HEK293 (cell line): Measurements from ENCODE around the gene TSKU.

ENCODE experiments used
- CTCF ChIA-PET: fragments of 350-600 bp; formaldehyde crosslinking; extraction: SDS; loops from one replicate; lab custom pipeline; 2021; ENCODE audit warnings: antibody characterized with exemption; lab: Yijun Ruan, JAX
- POLR2A ChIA-PET: fragments of 300-600 bp; formaldehyde crosslinking; extraction: SDS; loops from one replicate; lab custom pipeline; 2020; ENCODE audit warnings: antibody characterized with exemption, inconsistent platforms; lab: Yijun Ruan, JAX
- H3K27ac ChIP-seq: fragments of 200-500 bp; sonication (Bioruptor generic); 2 replicates; pipeline ENCODE4 v1.5.1; 2014; ENCODE audit warnings: low read depth, low read length, control low read depth, inconsistent platforms; ENCODE audit errors: extremely low read depth
- H3K36me3 ChIP-seq, 2 experiments: fragments of 200-500 bp in 1 of 2; sonication (Bioruptor generic) in 1 of 2; 1 replicate in 1 of 2; 2 replicates in 1 of 2; pipeline ENCODE4 v1.5.1; 2014 to 2017; ENCODE audit warnings: inconsistent platforms in 2 of 2, low read length in 2 of 2; ENCODE audit not compliant: control insufficient read depth in 2 of 2, insufficient read depth in 1 of 2
- H3K4me1 ChIP-seq: fragments of 200-500 bp; sonication (Bioruptor generic); 2 replicates; pipeline ENCODE4 v1.5.1; 2014; ENCODE audit warnings: mild to moderate bottlenecking, low read length, inconsistent platforms; ENCODE audit not compliant: control insufficient read depth, insufficient read depth
- H3K4me3 ChIP-seq: 2 replicates; pipeline ENCODE4 v1.5.1; 2011; ENCODE audit warnings: low read depth, mild to moderate bottlenecking, control low read depth, low read length, moderate library complexity
- H3K9me3 ChIP-seq: fragments of 200-500 bp; sonication (Bioruptor generic); 2 replicates; pipeline ENCODE4 v1.5.1; 2014; ENCODE audit warnings: low read depth, low read length, inconsistent platforms; ENCODE audit not compliant: control insufficient read depth, insufficient read depth
- BCL11B ChIP-seq: fragments of 450-650 bp; formaldehyde crosslinking; IDR thresholded peaks from 2 replicates; pipeline ENCODE4 v1.5.1; 2016; ENCODE audit warnings: low read depth, missing biosample characterization, missing genetic modification characterization
- GFI1B ChIP-seq: fragments of 450-650 bp; formaldehyde crosslinking; IDR thresholded peaks from 2 replicates; pipeline ENCODE4 v1.5.1; 2016; ENCODE audit warnings: missing biosample characterization, missing genetic modification characterization
- HOXA7 ChIP-seq: sonication (generic); formaldehyde crosslinking; IDR thresholded peaks from 2 replicates; pipeline ENCODE4 v1.8.1; 2022; ENCODE audit warnings: missing genetic modification reagents, borderline replicate concordance
- PRDM10 ChIP-seq: fragments of 450-650 bp; formaldehyde crosslinking; IDR thresholded peaks from 2 replicates; pipeline ENCODE4 v1.5.1; 2016; ENCODE audit warnings: missing biosample characterization, missing genetic modification characterization
- ZEB2 ChIP-seq: fragments of 450-650 bp; formaldehyde crosslinking; IDR thresholded peaks from 2 replicates; pipeline ENCODE4 v1.5.1; 2016; ENCODE audit warnings: missing biosample characterization, missing genetic modification characterization
- ZFP37 ChIP-seq: fragments of 450-650 bp; formaldehyde crosslinking; IDR thresholded peaks from 2 replicates; pipeline ENCODE4 v1.5.1; 2016; ENCODE audit warnings: missing biosample characterization, missing genetic modification characterization
- ZNF121 ChIP-seq: fragments of 450-650 bp; formaldehyde crosslinking; IDR thresholded peaks from 2 replicates; pipeline ENCODE4 v1.5.1; 2016; ENCODE audit warnings: missing biosample characterization, missing genetic modification characterization
- ZNF202 ChIP-seq: fragments of 450-650 bp; formaldehyde crosslinking; IDR thresholded peaks from 2 replicates; pipeline ENCODE4 v1.5.1; 2016; ENCODE audit warnings: missing biosample characterization, missing genetic modification characterization, borderline replicate concordance
- ZNF211 ChIP-seq: fragments of 450-650 bp; formaldehyde crosslinking; IDR thresholded peaks from 2 replicates; pipeline ENCODE4 v1.5.1; 2016; ENCODE audit warnings: low read depth, missing biosample characterization, missing genetic modification characterization
- ZNF248 ChIP-seq: fragments of 450-650 bp; formaldehyde crosslinking; IDR thresholded peaks from 2 replicates; pipeline ENCODE4 v1.5.1; 2017; ENCODE audit warnings: missing biosample characterization, missing genetic modification characterization
- ZNF501 ChIP-seq: fragments of 450-650 bp; formaldehyde crosslinking; IDR thresholded peaks from 2 replicates; pipeline ENCODE4 v1.5.1; 2016; ENCODE audit warnings: missing biosample characterization, missing genetic modification characterization
- ZNF513 ChIP-seq: fragments of 450-650 bp; IDR thresholded peaks from 2 replicates; pipeline ENCODE4 v1.5.1; 2018; ENCODE audit warnings: missing biosample characterization, missing genetic modification characterization
- ZNF580 ChIP-seq: fragments of 450-650 bp; formaldehyde crosslinking; IDR thresholded peaks from 2 replicates; pipeline ENCODE4 v1.5.1; 2016; ENCODE audit warnings: missing biosample characterization, missing genetic modification characterization
- ZNF621 ChIP-seq: fragments of 450-650 bp; formaldehyde crosslinking; IDR thresholded peaks from 2 replicates; pipeline ENCODE4 v1.5.1; 2017; ENCODE audit warnings: missing biosample characterization, missing genetic modification characterization
- ZNF654 ChIP-seq: fragments of 450-650 bp; formaldehyde crosslinking; IDR thresholded peaks from 2 replicates; pipeline ENCODE4 v1.5.1; 2016; ENCODE audit warnings: low read depth, missing biosample characterization, missing genetic modification characterization
- ZNF768 ChIP-seq: fragments of 450-650 bp; formaldehyde crosslinking; IDR thresholded peaks from 2 replicates; pipeline ENCODE4 v1.5.1; 2018; ENCODE audit warnings: missing biosample characterization, mild to moderate bottlenecking, missing genetic modification characterization
- ZNF837 ChIP-seq: fragments of 450-650 bp; formaldehyde crosslinking; IDR thresholded peaks from 2 replicates; pipeline ENCODE4 v1.5.1; 2016; ENCODE audit warnings: missing biosample characterization, missing genetic modification characterization
- TF ChIP-seq, protein P1 (sequence below): fragments of 450-650 bp; formaldehyde crosslinking; IDR thresholded peaks from 2 replicates; pipeline ENCODE4 v1.5.1; 2016; ENCODE audit warnings: missing biosample characterization, missing genetic modification characterization, borderline replicate concordance
- TF ChIP-seq, protein P2 (sequence below): fragments of 450-650 bp; formaldehyde crosslinking; IDR thresholded peaks from 2 replicates; pipeline ENCODE4 v1.5.1; 2016; ENCODE audit warnings: missing biosample characterization, missing genetic modification characterization
- TF ChIP-seq, protein P3 (sequence below): fragments of 450-650 bp; formaldehyde crosslinking; IDR thresholded peaks from 2 replicates; pipeline ENCODE4 v1.5.1; 2017; ENCODE audit warnings: missing biosample characterization, missing genetic modification characterization

The TSKU gene

GRCh38 chr11:76786016-76786415 is 2.9 kb downstream of the TSKU start:
- Histone ChIP-seq H3K9me3 (no peaks in the 10 kb centered on the region), H3K4me1 (peaks cover 3% of the 10 kb centered on the region; the same call in 1 of the 2 replicates), H3K36me3 (no peaks in the 10 kb centered on the region), H3K4me3 (no peak overlapping the region), H3K27ac (no peak overlapping the region)
- CTCF ChIA-PET = interaction anchor here (0.6 to 1.4 kb wide), 2 partner anchors 19 to 133 kb away, joined by 3 read pairs; no protein-coding TSS in a partner anchor
- POLR2A ChIA-PET = no interaction called here
- TF ChIP-seq ZNF654 (tag by site-specific recombination) (no peak), ZNF202 (tag by site-specific recombination) (no peak), ZFP37 (tag by site-specific recombination) (no peak), PRDM10 (no peak), BCL11B (no peak), ZNF580 (tag by site-specific recombination) (no peak), ZNF501 (tag by site-specific recombination) (no peak), ZNF513 (tag by site-specific recombination) (no peak), ZEB2 (tag by site-specific recombination) (no peak), ZNF121 (tag by site-specific recombination) (no peak), ZNF768 (no peak), HOXA7 (CRISPR knock-in tag) (no peak), ZNF211 (no peak), GFI1B (tag by site-specific recombination) (no peak), ZNF248 (tag by site-specific recombination) (no peak), ZNF621 (tag by site-specific recombination) (no peak), ZNF837 (tag by site-specific recombination) (no peak)
- TF ChIP-seq, protein P1, sequence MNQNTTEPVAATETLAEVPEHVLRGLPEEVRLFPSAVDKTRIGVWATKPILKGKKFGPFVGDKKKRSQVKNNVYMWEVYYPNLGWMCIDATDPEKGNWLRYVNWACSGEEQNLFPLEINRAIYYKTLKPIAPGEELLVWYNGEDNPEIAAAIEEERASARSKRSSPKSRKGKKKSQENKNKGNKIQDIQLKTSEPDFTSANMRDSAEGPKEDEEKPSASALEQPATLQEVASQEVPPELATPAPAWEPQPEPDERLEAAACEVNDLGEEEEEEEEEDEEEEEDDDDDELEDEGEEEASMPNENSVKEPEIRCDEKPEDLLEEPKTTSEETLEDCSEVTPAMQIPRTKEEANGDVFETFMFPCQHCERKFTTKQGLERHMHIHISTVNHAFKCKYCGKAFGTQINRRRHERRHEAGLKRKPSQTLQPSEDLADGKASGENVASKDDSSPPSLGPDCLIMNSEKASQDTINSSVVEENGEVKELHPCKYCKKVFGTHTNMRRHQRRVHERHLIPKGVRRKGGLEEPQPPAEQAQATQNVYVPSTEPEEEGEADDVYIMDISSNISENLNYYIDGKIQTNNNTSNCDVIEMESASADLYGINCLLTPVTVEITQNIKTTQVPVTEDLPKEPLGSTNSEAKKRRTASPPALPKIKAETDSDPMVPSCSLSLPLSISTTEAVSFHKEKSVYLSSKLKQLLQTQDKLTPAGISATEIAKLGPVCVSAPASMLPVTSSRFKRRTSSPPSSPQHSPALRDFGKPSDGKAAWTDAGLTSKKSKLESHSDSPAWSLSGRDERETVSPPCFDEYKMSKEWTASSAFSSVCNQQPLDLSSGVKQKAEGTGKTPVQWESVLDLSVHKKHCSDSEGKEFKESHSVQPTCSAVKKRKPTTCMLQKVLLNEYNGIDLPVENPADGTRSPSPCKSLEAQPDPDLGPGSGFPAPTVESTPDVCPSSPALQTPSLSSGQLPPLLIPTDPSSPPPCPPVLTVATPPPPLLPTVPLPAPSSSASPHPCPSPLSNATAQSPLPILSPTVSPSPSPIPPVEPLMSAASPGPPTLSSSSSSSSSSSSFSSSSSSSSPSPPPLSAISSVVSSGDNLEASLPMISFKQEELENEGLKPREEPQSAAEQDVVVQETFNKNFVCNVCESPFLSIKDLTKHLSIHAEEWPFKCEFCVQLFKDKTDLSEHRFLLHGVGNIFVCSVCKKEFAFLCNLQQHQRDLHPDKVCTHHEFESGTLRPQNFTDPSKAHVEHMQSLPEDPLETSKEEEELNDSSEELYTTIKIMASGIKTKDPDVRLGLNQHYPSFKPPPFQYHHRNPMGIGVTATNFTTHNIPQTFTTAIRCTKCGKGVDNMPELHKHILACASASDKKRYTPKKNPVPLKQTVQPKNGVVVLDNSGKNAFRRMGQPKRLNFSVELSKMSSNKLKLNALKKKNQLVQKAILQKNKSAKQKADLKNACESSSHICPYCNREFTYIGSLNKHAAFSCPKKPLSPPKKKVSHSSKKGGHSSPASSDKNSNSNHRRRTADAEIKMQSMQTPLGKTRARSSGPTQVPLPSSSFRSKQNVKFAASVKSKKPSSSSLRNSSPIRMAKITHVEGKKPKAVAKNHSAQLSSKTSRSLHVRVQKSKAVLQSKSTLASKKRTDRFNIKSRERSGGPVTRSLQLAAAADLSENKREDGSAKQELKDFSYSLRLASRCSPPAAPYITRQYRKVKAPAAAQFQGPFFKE (tag by site-specific recombination) = no peak
- TF ChIP-seq, protein P2, sequence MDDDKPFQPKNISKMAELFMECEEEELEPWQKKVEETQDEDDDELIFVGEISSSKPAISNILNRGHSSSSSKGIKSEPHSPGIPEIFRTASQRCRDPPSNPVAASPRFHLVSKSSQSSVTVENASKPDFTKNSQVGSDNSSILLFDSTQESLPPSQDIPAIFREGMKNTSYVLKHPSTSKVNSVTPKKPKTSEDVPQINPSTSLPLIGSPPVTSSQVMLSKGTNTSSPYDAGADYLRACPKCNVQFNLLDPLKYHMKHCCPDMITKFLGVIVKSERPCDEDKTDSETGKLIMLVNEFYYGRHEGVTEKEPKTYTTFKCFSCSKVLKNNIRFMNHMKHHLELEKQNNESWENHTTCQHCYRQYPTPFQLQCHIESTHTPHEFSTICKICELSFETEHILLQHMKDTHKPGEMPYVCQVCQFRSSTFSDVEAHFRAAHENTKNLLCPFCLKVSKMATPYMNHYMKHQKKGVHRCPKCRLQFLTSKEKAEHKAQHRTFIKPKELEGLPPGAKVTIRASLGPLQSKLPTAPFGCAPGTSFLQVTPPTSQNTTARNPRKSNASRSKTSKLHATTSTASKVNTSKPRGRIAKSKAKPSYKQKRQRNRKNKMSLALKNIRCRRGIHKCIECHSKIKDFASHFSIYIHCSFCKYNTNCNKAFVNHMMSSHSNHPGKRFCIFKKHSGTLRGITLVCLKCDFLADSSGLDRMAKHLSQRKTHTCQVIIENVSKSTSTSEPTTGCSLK (tag by site-specific recombination) = no peak
- TF ChIP-seq, protein P3, sequence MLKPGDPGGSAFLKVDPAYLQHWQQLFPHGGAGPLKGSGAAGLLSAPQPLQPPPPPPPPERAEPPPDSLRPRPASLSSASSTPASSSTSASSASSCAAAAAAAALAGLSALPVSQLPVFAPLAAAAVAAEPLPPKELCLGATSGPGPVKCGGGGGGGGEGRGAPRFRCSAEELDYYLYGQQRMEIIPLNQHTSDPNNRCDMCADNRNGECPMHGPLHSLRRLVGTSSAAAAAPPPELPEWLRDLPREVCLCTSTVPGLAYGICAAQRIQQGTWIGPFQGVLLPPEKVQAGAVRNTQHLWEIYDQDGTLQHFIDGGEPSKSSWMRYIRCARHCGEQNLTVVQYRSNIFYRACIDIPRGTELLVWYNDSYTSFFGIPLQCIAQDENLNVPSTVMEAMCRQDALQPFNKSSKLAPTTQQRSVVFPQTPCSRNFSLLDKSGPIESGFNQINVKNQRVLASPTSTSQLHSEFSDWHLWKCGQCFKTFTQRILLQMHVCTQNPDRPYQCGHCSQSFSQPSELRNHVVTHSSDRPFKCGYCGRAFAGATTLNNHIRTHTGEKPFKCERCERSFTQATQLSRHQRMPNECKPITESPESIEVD (tag by site-specific recombination) = no peak
